GM21723 (cell line): Measurements from ENCODE around the gene KIAA0319L.
"Not testable (repeated sequence)": the region's sequence is repeated elsewhere in the genome, so short reads cannot be mapped to it uniquely, and the experiment has no call there.

Source experiments
- ATAC-seq: cut with Tn5 transposase; IDR thresholded peaks from one replicate; pipeline ENCODE4 v1.9.1; 2021; ENCODE audit warnings: mild to moderate bottlenecking, moderate library complexity; ENCODE audit not compliant: unreplicated experiment

Gene KIAA0319L

DNA sequence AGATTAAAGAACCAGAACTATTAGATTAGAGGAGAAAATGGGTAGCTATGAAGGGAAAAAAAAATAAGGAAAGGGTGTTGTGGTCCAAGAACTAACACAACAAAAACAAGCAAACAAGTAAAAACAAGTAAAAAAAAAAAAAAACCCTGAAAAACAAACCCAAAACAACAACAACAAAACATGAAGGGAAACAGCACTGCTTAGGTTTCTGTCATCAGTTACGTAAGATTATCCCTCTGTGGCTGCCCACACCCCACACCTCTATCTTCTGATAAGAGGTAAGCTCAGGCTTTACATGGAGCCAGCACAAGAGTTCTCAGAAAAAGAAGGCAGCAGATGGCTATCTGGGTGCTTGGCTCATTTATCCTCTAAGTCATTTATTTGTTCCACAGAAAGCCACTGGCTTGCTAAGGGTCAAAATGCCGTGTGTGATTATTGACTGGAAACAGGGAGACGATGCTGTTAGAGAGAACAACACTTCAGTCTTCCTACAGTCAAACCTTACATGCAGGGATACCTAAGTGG is 57.5 kb downstream of the KIAA0319L start:
- no peak for ATAC-seq

DNA sequence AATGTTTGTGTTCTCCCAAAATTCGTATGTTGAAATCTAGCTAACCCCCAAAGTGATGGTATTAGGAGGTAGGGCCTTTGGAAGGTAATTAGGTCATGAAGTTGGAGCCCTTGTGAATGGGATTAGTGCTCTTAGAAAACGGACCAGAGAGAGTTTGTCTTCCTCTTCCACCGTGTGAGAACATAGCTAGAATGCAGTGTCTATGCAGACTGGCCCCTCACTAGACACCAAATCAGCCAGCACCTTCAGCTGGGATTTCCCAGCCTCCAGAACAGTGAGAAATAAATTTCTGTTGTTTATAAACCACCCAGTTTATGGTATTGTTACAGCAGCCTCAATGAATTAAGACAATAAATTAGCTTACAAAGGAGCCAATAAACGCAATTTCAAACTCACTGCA is 58.0 kb downstream of the KIAA0319L start:
- ATAC-seq: no peak

DNA sequence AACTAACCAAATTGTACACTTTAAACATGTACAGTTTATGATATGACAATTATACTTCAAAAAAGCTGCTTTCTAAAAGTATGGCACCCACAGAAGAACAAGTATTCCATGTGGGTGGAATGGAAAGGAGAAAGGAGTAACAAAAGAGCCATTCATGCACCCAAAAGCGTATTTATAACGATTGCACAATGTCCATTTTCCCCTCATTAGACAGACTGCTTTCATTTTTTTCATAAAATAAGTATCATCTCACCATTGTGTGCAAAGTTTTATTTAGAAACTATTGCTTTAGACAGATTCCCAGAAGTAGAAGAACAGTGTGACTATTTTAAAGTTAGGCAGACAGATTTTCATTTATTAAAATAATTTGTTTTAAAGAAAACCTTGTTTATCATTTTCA is 59.6 kb downstream of the KIAA0319L start:
- no peak for ATAC-seq

DNA sequence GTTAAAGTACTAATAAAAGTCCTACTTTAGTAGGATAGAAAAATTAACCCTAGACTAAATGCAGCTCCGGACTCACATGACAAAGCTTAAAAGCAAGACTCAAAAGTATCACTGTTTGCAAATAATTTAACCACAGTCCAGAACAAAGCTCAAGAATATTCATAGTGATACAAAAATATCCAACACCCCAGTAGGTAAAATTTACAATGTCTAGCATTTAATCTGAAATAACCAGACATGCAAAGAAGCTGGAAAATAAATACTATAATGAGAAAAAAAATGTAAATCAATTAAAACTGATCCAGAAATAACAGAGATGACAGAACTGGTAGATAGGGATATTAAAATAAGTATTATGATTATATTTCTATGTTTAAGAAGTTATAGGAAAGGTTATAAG is 67.0 kb downstream of the KIAA0319L start:
- no peak for ATAC-seq

DNA sequence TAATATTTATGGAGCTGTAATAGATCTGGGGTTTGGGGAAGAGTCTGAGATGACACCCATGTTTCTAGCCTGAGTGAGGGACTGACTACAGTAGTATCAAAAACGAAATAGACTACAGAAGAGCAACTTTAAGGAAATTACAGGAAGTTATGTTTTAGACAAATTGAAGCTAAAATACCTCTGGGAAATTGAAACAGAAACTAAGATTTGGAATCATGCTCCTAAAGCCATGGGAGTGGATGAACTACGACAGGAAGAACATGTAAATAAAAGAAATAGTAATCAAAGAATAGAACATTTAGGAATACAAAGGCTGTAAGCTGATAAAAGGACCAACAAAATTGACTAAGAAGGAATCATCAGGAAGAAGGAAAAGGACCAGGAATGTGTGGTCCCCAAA is 68.9 kb downstream of the KIAA0319L start:
- ATAC-seq: no peak

DNA sequence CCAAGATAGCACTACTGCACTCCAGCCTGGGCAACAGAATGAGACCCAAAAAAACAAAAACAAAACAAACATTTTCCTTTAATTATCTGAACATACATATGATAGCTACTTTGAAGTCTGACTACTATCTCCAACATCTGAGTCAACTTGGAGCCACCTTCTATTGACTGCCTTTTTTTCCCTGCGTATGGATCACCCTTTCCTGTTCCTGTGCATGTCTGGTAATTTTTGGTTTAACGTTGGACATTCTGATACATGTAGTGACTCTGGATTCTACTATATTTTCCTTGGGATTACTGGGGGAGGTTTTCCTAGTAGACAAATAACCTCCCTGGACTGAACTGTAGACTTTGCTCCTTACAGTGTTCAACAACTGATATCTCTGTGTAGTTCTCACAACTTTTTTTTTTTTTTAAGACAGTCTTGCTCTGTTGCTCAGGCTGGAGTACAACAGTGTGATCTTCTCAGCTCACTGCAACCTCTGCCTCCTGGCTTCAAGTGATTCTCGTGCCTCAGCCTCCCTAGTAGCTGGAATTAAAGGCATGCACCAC is 70.3 kb downstream of the KIAA0319L start:
- no peak for ATAC-seq

GRCh38 chr1:35481229-35481628 is 76.0 kb downstream of the KIAA0319L start:
- ATAC-seq: no peak

DNA sequence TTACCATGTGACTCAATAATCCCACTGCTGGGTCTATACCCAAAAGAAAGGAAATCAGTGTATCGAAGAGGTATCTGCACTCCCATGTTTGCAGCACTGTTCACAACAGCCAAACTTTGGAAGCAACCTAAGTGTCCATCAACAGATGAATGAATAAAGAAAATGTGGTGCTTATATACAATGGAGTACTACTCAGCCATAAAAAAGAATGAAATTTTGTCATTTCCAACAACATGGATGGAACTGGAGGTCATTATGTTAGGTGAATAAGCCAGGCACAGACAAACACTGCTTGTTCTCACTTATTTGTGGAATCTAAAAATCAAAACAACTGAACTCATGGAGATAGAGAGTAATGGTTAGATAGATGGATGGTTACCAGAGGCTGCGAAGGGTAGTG is 79.3 kb downstream of the KIAA0319L start:
- no peak for ATAC-seq

DNA sequence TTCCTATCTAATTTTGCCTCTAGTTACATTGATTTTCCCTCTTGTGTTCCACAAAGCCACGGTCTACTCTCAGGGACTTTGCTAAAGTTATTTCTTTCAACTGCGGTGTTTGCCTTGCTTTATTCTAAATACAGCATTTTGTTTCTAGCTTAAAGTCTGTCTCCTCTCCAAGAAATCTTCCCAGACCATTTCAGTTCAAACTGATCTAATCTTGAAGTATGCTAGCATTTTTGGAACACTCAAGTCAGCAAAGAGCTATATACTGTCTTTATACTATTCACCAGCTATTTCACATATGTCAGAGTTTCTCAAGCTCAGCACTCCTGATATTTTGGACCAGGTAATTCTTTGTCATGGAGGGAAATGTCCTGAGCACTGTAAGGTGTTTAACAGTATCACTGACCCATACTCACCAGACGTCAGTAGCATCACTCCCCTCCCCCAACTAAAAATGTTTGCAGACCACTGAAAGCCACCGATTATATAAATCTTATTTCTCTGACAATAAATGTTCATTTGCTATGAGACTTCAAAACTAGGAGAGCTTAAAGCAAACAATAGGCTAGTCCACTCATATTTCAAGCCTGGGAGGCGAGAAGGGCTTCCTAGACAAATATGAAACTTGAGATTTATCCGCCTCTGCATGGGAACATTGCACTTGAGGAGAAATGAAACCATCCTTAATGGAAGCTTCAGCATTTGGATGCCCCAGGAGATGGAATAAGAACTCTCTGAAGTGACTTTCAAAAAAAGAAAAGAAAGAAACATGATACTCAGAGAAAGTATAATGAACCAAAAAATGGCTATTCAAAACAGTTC is 81.1 kb downstream of the KIAA0319L start:
- no peak for ATAC-seq

DNA sequence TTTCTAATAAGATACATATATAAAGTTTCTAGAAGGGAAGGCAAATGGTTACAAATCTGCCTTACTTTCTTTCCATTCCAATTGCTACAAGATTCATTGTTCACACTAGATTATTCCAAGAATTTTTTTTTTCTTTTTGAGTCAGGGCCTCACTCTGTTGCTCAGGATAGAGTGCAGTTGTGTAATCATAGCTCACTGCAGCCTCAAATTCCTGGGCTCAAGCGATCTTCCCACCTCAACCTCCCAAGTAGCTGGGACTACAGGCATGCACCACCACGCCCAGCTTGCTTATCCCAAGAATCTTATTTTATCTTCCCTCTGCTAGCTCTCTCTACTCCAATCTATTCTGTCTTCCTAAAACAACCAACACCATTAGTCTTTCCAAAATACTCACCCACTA is 81.8 kb downstream of the KIAA0319L start:
- no peak for ATAC-seq

GRCh38 chr1:35473216-35473615 is 84.0 kb downstream of the KIAA0319L start:
- not testable (repeated sequence) for ATAC-seq

GRCh38 chr1:35470977-35471613 is 86.1 kb downstream of the KIAA0319L start:
- no peak for ATAC-seq

DNA sequence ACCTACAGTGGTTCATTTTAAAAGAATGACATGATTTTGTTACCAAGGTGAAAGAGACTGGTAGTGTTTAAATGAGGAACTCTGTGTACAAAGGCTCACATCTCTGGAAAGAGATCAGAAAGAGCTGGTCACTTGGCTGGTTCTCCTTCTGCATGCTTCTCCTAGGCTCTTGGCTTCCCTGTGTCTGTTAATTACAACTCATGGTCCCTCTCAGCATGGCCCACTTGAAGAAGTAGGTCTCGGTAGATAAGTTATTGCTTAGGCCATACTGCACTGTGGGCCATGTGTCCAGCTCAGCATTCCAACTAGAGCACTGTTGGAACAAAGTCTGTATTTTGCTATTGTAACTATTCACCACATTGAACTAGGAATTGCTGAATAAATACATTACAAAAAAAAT is 91.1 kb downstream of the KIAA0319L start:
- no peak for ATAC-seq

- ATAC-seq: not testable (repeated sequence)
Measured at GRCh38 chr1:35463749-35464148, 93.5 kb downstream of the KIAA0319L start.

- ATAC-seq: no peak
Measured at GRCh38 chr1:35463232-35463631, 94.0 kb downstream of the KIAA0319L start.

GRCh38 chr1:35461966-35462651 is 95.1 kb downstream of the KIAA0319L start:
- no peak for ATAC-seq

DNA sequence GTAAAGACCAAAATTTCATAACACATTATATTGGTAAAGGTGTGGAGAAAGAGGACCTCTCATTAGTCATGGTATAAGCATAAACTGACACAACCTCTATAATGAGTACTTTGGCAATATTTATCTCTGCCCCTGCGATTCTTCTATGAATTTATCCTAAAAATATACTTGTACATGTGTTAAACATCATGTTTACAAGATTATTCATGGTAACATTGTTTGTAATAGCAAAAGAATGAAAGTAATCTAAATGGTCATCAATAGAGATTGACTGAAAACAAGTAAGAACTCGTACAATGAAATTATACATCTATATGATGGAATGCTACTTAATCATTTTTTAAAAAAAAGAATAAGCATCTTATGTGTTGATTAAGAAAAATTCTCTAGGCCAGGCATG is 96.4 kb downstream of the KIAA0319L start:
- no peak for ATAC-seq

DNA sequence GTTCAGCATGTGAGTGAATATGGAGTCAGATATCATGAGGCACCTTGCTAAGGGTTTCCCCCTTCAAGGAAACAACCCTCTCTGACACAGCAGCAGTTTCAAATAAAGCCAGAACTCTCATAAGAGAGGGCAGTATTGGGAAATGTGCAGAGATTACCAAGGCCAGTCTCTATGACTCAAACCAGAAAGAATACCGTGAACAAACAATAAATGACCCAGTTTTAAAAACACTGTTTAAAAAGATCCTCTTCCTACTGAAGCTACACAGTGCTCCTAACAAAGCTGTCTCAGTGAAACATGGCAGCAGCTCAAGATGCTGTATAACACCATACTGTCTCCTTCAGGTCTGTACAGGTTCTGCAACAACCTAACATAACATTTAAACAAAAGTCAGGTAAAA is 102.6 kb downstream of the KIAA0319L start:
- ATAC-seq: no peak

GRCh38 chr1:35454176-35454575 is 103.0 kb downstream of the KIAA0319L start:
- no peak for ATAC-seq

- ATAC-seq: no peak
Measured at GRCh38 chr1:35453031-35453430, 104.2 kb downstream of the KIAA0319L start.

GRCh38 chr1:35452106-35452774 is 105.0 kb downstream of the KIAA0319L start:
- ATAC-seq: no peak
